HepG2 (cell line): ENCODE data around the gene GGA2. TPM values are rescaled to one million over a fixed set of nuclear protein-coding genes. Genes with fewer than 3 reads are reported as not detected.
A peak's percentile ranks its signal among the peaks of the same experiment; 100 is the strongest.

ENCODE experiments used
- ATAC-seq: fragments of 200-7000 bp; cut with Tn5 transposase; 3 replicates; pipeline ENCODE4 v1.9.1; 2020; ENCODE audit warnings: mild to moderate bottlenecking, moderate library complexity
- BruUV-seq: library from RNA; stranded (reverse); fragments of 400-500 nt; replicated peaks from 2 replicates; lab custom pipeline; 2021; lab: Mats Ljungman, UMichigan
- CTCF ChIA-PET: fragments of 300-600 bp; formaldehyde crosslinking; extraction: SDS; loops from one replicate; lab custom pipeline; 2021; ENCODE audit warnings: low total read pairs, inconsistent platforms, low intra/inter-chr PET ratio; lab: Yijun Ruan, JAX
- POLR2A ChIA-PET: fragments of 350-600 bp; sonication (Branson Sonifier 250); formaldehyde crosslinking; loops from one replicate; lab custom pipeline; 2020; ENCODE audit warnings: antibody characterized with exemption, inconsistent platforms; lab: Yijun Ruan, JAX
- DNase-seq: peaks from one replicate; pipeline ENCODE4 v3.0.0-alpha.2; 2015; ENCODE audit warnings: low spot score
- FAIRE-seq: peaks from 3 replicates; lab custom pipeline; 2011; peaks lifted over from hg19 to GRCh38; lab: Jason Lieb, UNC
- H2AFZ ChIP-seq: one replicate; pipeline ENCODE4 v1.6.1; 2011; ENCODE audit warnings: low read length, inconsistent platforms
- H3K27ac ChIP-seq: fragments of 300-600 bp; 3 replicates; pipeline ENCODE4 v1.8.0; 2011; ENCODE audit warnings: mixed run types, mild to moderate bottlenecking, mixed read lengths, low read length, inconsistent platforms; ENCODE audit not compliant: insufficient read depth; ENCODE audit errors: extremely low read length
- H3K27me3 ChIP-seq, 2 experiments: fragments of 200-600 bp in 1 of 2; 2 replicates in 1 of 2; 3 replicates in 1 of 2; pipeline versions ENCODE4 v1.6.0 to v1.8.0; 2011; ENCODE audit warnings: low read length in 2 of 2, mild to moderate bottlenecking in 2 of 2, moderate library complexity in 2 of 2, inconsistent platforms in 1 of 2; ENCODE audit not compliant: insufficient read depth in 2 of 2, control insufficient read depth in 1 of 2
- H3K36me3 ChIP-seq, 2 experiments: fragments of 200-600 bp in 1 of 2; replicated peaks in 1 of 2; 2 replicates in 1 of 2; 3 replicates in 1 of 2; pipeline versions ENCODE4 v1.5.1 to v1.8.0; 2011; ENCODE audit warnings: low read length in 2 of 2, inconsistent platforms in 1 of 2; ENCODE audit not compliant: insufficient read depth in 2 of 2, control insufficient read depth in 1 of 2
- H3K4me1 ChIP-seq: 2 replicates; pipeline ENCODE4 v1.5.1; 2012; ENCODE audit warnings: low read length, inconsistent platforms; ENCODE audit not compliant: insufficient read depth
- H3K4me2 ChIP-seq: 2 replicates; pipeline ENCODE4 v1.6.0; 2011; ENCODE audit warnings: low read depth, low read length, inconsistent platforms
- H3K4me3 ChIP-seq, 3 experiments: fragments of 200-600 bp in 1 of 3; sonication (generic), shearing (Covaris generic) in 1 of 3; replicated peaks in 1 of 3; 2 replicates each; pipeline ENCODE4 v1.5.1; 2011 to 2016; ENCODE audit warnings: low read length in 3 of 3, inconsistent platforms in 2 of 3, low read depth in 2 of 3, mild to moderate bottlenecking in 2 of 3, control low read depth in 1 of 3, mixed read lengths in 1 of 3; ENCODE audit not compliant: insufficient read depth in 1 of 3
- H3K79me2 ChIP-seq: one replicate; pipeline ENCODE4 v1.6.1; 2011; ENCODE audit warnings: low read length, inconsistent platforms; ENCODE audit not compliant: insufficient read depth
- H3K9ac ChIP-seq: 2 replicates; pipeline ENCODE4 v1.6.0; 2011; ENCODE audit warnings: mild to moderate bottlenecking, low read depth, low read length, inconsistent platforms; ENCODE audit not compliant: insufficient read depth
- H3K9me3 ChIP-seq: 2 replicates; pipeline ENCODE4 v1.5.1; 2012; ENCODE audit warnings: mild to moderate bottlenecking, low read length
- H4K20me1 ChIP-seq: 2 replicates; pipeline ENCODE4 v1.6.0; 2011; ENCODE audit warnings: inconsistent platforms, mild to moderate bottlenecking, low read length, moderate library complexity; ENCODE audit not compliant: insufficient read depth
- ARID4A ChIP-seq: sonication (generic); formaldehyde crosslinking; IDR thresholded peaks from 2 replicates; pipeline ENCODE4 v1.5.0; 2020; ENCODE audit warnings: mild to moderate bottlenecking, missing genetic modification reagents, borderline replicate concordance
- HNF4A ChIP-seq: sonication (generic); formaldehyde crosslinking; IDR thresholded peaks from 2 replicates; pipeline ENCODE4 v1.4.0; 2020; ENCODE audit warnings: missing genetic modification reagents
- MEIS2 ChIP-seq: sonication (generic); formaldehyde crosslinking; IDR thresholded peaks from 2 replicates; pipeline ENCODE4 v1.9.0; 2021; ENCODE audit warnings: mild to moderate bottlenecking, missing genetic modification reagents
- MXD3 ChIP-seq: IDR thresholded peaks from 2 replicates; pipeline ENCODE4 v1.6.1; 2016; ENCODE audit warnings: mild to moderate bottlenecking, missing biosample characterization, missing genetic modification reagents
- SUZ12 ChIP-seq: fragments of 150-350 bp; IDR thresholded peaks from 2 replicates; pipeline ENCODE4 v1.6.1; 2014; ENCODE audit warnings: low read depth, low read length
- ZNF121 ChIP-seq: sonication (generic); formaldehyde crosslinking; IDR thresholded peaks from 2 replicates; pipeline ENCODE4 v1.5.0; 2020; ENCODE audit warnings: mild to moderate bottlenecking, missing genetic modification reagents
- ZNF629 ChIP-seq: sonication (generic); formaldehyde crosslinking; conservative IDR thresholded peaks from 2 replicates; pipeline ENCODE4 v1.5.0; 2020; ENCODE audit warnings: missing genetic modification reagents
- WGBS: methylation state at CpG from one replicate; pipeline ENCODE4 v1.1.6; 2017; ENCODE audit warnings: low lambda C conversion rate; 5-methylcytosine and 5-hydroxymethylcytosine counted together
- in situ Hi-C: cut with HindIII; loops from 2 replicates; pipeline ENCODE4 v1.10.0; 2017; ENCODE audit warnings: low pct_unique_long_range_greater_than_20kb; ENCODE audit not compliant: extremely low pct_ligation_motif_present
- intact Hi-C: fragments of 100-400 bp; cut with micrococcal nuclease; formaldehyde crosslinking; loops from one replicate; pipeline ENCODE4 v1.10.0; 2022; ENCODE audit not compliant: unreplicated experiment
- polyA plus RNA-seq, 8 experiments: library from polyadenylated mRNA; depleted of rRNA in 3 of 8; stranded (reverse) in 7 of 8; unstranded in 1 of 8; fragments of >200 nt; fragmentation: Illumina TruSeq in 4 of 8; extraction: Trizol in 4 of 8; gene quantifications; 2 replicates each; pipeline versions ENCODE4 v1.2.1 to v1.2.3, GENCODE V29; 2011 to 2016; ENCODE audit warnings: low read depth in 4 of 8, missing spikeins in 1 of 8, mixed read lengths in 1 of 8; ENCODE audit not compliant: insufficient read depth in 1 of 8
- total RNA-seq, 5 experiments: library from RNA; depleted of rRNA; stranded (reverse); fragments of >200 nt; fragmentation: Illumina TruSeq; extraction: Trizol; gene quantifications; 2 replicates each; pipeline ENCODE4 v1.2.3, GENCODE V29; 2016; ENCODE audit warnings: low read depth in 1 of 5

Gene GGA2
- total and polyA plus RNA-seq, 2 of the 13 experiments (the other 11 are each of a cell fraction or from before 2014, with no cell fraction given): 51.5 to 69.8 TPM

- no peaks in the 10 kb centered on the region for H3K27me3 ChIP-seq
- no peaks in the 10 kb centered on the region for H3K79me2 ChIP-seq
- CTCF ChIA-PET: no interaction called here
- intact Hi-C loops: no loop called here
- FAIRE-seq: no peak
- ATAC-seq: no peak
- H3K4me3 ChIP-seq: no peak overlapping the region
- no peak overlapping the region for H3K9ac ChIP-seq
- no peaks in the 10 kb centered on the region for H4K20me1 ChIP-seq
- H3K27ac ChIP-seq: no peak overlapping the region
- POLR2A ChIA-PET: no interaction called here
- no peak overlapping the region for H3K4me2 ChIP-seq
- peaks cover 23% of the 10 kb centered on the region for H3K4me1 ChIP-seq
- DNase-seq: no peak
- H3K9me3 ChIP-seq: no peaks in the 10 kb centered on the region
- TF ChIP-seq MXD3 (CRISPR knock-in tag) (no peak), ZNF629 (CRISPR knock-in tag) (0 out of 2 replicates have a peak, but pooled peaks have one; percentile 34), HNF4A (CRISPR knock-in tag) (no peak), SUZ12 (no peak)
- TF ChIP-seq, all 625 proteins: peak for 1
- peaks cover 59 to 88% of the 10 kb centered on the region in 2 experiments for H3K36me3 ChIP-seq
- in situ Hi-C loops: no loop called here
- no peak overlapping the region for H2AFZ ChIP-seq
- 95% methylated on average over 1 of the region's 1 CpG for WGBS
- BruUV-seq: no TSS peak
Measured at GRCh38 chr16:23532448-23532847, 22.2 kb upstream of the GGA2 start.

GRCh38 chr16:23530062-23530461 lies 19.8 kb upstream of the GGA2 start:
- ATAC-seq (no peak), DNase-seq (no peak), FAIRE-seq (no peak)
- H3K79me2 ChIP-seq: no peaks in the 10 kb centered on the region
- POLR2A ChIA-PET: interaction anchor here (1.2 to 6.6 kb wide), 2 partner anchors 8 to 26 kb away, joined by 3 to 64 read pairs; no protein-coding TSS in a partner anchor
- H3K9ac ChIP-seq: no peak overlapping the region
- H4K20me1 ChIP-seq: no peaks in the 10 kb centered on the region
- H3K4me1 ChIP-seq: peaks cover 15% of the 10 kb centered on the region
- no peak overlapping the region for H3K4me2 ChIP-seq
- 98% methylated on average over 5 of the region's 5 CpGs for WGBS
- TF ChIP-seq MEIS2 (CRISPR knock-in tag) (no peak), ARID4A (CRISPR knock-in tag) (no peak), ZNF121 (CRISPR knock-in tag) (peak; percentile 69; the same call in 1 of the 2 replicates)
- no peaks in the 10 kb centered on the region for H3K27me3 ChIP-seq
- H3K36me3 ChIP-seq: peaks cover 59 to 81% of the 10 kb centered on the region in 2 experiments
- no peak overlapping the region for H3K4me3 ChIP-seq
- no TSS peak for BruUV-seq
- H3K27ac ChIP-seq: no peak overlapping the region
- H3K9me3 ChIP-seq: no peaks in the 10 kb centered on the region
- CTCF ChIA-PET: no interaction called here
- no peak overlapping the region for H2AFZ ChIP-seq
- in situ Hi-C loops: no loop called here
- intact Hi-C loops: no loop called here
